Bone marrow (tissue), 2 donors: ENCODE results near the gene PTN.
"Not testable (repeated sequence)": the region's sequence is repeated elsewhere in the genome, so short reads cannot be mapped to it uniquely, and the experiment has no call there.

Experiments used
- DNase-seq, 2 donors: peaks; one replicate each; lab custom pipeline; 2025; lab: John Stamatoyannopoulos, UW

The PTN gene

DNA sequence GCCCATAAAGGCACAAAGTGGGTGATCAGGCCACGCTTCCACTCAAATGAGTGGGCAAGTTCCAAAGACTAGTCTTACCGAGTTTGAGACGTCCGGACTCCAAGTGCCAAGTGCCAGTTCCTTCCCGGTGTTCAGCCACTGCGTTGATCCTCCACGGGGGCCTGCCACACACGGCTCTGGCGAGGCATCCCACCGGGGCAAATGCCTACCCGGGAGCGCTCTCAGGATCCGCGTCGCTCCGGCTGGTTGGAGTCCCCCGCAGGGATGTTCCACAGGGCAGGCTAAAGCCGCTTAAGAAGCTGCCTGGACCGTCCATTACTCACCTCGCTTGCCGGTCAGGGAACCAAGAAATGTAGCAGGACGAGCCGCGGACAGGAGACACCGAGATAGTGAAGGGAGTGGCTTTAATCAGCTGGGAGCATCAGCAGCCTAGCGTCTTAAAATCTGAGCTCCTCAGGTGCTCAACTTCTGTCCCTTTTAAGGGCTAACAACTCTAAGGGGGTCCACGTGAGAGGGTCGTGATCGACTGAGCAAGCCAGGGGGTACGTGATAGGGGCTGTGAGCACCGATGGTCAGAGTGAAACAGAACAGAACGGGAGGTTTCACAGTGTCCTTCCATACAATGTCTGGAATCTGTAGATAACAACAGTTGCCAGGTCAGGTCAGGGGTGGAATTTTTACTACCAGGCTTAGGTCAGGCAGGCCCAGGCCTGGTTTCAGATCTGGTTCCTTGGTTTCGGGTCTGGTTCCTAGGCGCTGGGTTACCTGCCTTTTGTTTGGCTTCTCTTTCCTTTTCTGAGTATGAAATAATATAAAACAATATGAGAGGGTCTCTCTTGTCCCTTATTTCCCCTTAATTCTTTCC is 75.3 kb downstream of the PTN start:
- not testable (repeated sequence) for DNase-seq

DNA sequence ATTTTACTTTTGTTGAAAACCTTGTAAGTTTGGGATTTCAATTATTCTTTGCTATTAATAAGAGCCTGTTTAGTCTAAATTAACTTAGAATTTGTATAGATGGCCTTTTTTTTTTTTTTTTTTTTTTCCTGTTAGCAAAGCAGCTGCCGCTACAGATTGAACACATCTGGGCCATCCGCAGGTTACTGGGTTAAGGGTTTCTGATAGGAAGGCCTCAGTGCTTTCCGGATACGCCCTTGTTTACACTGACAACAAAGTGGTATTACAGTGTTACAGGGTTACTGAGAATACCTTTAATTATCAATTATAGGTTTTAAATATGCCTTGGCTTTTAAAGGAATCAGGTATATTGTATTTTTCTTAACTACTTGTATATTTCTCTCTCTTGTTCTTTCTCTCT is 76.8 kb downstream of the PTN start:
- no peak for DNase-seq

DNA sequence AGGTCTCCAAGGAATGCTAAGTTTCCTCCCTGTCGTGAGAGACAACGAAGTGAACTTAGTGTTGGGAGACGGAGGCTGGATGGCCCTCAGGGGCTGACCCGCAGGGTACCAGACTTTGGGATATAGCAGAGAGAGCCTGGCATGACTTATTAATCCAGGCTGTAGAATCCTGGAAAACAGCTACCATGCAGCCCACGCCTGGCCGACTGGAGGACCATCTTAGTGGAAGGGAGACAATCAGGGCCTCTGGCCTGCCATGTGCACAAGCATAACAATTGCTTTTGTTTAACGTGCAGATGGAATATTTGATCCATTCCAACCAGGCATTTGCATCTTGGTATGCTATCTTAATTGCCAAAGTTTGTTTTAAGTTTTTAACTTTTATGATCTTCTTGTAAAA is 78.1 kb downstream of the PTN start:
- DNase-seq = not testable (repeated sequence)

DNA sequence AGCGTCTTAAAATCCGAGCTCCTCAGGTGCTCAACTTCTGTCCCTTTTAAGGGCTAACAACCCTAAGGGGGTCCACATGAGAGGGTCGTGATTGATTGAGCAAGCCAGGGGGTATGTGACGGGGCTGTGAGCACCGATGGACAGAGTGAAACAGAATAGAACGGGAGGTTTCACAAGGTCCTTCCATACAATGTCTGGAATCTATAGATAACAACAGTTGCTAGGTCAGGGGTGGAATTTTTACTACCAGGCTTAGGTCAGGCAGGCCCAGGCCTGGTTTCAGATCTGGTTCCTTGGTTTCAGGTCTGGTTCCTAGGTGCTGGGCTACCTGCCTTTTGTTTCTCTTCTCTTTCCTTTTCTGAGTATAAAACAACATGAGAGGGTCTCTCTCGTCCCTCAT is 80.9 kb downstream of the PTN start:
- DNase-seq = no peak

DNA sequence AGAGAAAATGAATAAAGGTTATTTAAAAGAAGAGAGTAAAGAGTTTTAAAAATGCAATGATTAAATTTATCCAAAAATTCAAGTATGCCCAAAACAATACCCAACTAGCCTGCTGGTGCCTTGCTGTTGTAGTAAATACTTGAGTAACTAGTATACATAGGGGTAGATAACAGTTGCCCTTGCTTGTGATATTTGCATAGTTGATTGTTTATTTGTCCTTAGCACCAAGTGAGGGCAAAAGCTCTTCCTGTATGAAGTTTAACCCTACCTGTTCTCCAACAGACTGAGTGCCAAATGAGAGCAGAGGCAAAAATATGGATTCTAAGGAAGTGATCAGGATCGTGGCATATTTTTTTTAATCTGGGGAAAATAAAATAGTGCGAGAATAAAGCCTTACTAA is 85.0 kb downstream of the PTN start:
- no peak for DNase-seq

DNA sequence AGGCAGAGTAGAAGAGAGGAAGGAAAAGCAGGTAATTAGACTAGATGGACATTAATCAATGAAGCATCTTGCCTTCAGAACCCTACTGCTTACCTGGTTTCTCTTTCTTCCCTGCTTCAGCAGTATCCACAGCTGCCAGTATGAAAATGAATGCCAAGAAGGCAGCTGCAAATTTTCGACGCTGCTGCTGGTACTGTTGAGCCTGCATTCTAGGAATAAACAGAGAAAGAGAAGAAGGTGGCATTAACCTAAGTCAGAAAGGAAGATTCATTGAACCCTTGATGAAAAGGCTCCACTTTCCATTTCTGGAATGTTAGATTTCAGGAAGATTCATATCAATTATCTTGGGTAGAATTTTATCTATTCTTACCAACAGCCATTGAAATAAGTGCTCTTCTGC is 88.8 kb downstream of the PTN start:
- DNase-seq = no peak

DNA sequence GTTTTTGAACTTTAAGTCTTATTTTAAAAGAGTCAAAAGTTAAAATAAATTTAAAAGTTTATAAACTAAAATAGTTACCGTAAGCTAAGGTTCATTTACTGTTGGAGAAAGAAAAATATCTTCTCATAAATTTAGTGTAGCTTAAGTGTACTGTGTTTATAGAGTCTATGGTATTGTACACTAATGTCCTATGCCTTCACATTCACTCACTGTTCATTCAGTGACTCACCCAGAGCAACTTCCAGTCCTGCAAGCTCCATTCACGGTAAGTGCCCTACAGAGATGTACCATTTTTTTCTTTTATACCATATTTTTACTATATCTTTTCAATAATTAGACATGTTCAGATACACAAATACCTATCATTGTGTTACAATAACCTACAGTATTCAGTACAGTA is 97.6 kb downstream of the PTN start:
- DNase-seq = no peak

DNA sequence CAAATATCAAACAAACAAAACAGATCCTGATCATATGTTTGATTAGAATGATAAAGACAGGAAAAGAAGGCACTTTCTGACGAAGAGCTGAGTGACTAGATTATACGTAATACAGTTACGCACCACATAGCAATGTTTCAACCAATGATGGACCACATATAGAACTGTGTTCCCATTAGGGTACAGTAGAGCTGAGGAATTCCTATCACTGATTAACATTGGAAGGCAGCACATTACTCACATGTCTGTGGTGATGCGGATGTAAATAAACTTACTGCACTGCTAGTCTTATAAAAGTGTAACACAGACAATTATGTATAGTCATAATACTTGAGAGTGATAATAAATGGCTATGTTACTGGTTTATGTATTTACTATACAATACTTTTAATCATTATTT is 98.3 kb downstream of the PTN start:
- no peak for DNase-seq

DNA sequence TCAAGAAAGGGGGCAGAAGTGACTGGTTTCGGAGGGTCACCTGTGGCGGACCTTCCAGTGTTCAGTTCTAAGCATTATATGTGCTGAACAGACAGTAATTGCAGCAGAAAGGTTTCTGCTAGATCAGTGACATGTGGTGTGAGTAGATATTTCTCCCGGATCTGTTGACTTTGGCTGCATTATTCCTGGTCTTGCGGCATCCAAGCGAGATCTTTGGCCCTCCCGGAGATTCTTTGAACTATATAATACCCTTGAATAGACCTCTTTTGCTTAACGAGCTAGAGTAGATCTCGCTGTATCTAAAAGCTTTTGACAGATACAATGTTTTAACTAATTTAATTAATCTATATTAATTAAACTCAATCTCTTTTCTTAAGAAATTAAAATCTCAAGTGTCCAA is 99.8 kb downstream of the PTN start:
- DNase-seq = no peak

DNA sequence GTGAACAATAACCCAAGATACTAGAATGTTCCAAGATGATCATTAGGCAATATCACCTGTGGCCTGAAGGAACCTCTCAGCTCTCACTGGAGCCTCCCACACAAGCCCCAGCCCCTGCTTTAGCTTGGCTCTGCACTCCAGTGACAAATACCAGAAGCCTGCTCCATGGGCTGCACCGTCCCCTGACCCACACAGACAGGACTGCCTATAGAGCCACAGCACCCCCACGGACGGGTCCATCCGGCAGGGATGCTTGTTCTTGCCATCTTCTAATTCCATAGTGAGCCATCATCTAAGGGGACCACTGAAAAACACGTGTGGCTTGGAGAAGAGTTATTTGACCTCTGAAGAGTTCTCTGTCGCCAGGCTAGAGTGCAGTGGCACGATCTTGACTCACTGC is 100.9 kb downstream of the PTN start:
- DNase-seq = no peak

DNA sequence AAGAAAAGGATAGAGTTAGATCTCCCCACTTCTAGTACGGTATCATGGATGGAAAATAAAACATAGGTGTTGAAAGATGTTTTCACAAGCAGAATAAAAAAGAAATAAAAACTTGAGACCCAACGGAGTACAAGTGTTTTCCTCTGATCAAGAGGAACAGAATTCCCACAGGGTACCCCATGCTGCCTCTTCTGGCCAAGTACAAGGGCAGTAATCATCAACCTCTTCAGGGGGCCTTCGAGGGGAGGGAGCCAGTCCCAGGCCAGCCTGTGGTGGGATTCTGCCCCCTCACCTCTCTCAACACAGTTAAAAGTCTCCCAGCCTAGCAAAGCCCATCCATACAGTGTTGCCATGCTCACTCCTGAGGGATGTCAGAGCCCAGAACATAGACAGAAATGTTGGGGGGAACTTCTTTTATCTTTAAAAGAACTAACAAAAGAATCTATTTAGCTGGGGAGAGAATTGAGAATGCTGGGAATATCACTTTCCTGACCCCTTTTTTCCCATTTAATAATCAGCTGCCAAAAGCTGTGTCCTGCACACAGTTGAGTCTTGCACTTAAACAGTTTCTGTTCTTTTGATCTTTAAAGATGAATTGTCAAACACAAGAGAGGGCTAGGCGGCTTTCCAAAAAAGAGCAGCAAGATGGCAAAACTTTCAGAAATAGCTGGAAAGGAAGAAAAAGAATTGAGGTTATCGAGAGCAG is 101.7 kb downstream of the PTN start:
- DNase-seq = no peak

DNA sequence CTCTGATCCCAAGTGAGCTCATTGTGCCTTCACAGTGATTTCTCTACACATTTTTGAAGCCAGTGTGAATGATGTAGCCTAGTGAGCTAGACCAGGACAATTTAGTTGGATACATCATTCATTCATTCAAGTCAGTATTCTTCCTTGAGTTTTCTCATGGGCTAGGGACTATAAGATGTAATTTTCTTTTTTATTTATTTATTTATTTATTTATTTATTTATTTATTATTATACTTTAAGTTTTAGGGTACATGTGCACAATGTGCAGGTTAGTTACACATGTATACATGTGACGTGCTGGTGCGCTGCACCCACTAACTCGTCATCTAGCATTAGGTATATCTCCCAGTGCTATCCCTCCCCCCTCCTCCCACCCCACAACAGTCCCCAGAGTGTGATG is 104.3 kb downstream of the PTN start:
- DNase-seq = not testable (repeated sequence)

DNA sequence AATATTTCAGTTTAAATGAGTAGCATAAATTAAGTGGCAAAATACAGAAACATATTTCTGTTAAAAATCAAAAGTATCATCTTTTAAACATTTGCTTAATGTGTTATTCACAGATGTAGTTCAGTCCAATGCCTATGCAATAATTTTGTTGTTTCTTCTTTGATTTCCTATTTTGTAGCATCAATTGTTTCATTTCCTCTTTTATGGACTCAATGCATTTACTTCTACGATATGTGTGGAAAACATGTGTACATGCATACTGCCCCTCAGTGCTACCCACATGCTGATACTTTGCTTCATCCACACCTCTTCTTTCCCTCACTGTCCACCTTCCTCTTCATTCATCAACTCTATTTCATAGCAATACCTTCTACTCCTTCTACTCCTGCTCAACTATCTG is 108.1 kb downstream of the PTN start:
- DNase-seq = no peak

DNA sequence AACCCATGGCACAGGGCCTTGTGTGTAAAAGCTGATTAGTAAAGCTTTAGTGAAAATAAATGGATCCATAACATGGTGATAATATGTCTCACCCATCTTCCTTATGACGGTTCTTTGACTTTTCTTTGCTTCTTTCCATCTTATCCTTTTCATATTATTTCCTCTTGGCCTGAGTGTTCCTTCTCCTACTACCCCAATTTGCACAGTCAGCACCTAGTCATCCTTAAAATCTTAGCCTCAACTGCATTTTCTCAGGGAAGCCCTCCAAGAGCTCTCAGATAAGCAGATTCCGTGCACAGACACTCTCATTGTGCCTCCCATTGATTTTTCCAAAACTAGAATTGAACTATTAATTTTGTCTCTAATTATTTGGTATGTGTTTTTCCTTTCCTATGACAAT is 112.4 kb downstream of the PTN start:
- DNase-seq = no peak

DNA sequence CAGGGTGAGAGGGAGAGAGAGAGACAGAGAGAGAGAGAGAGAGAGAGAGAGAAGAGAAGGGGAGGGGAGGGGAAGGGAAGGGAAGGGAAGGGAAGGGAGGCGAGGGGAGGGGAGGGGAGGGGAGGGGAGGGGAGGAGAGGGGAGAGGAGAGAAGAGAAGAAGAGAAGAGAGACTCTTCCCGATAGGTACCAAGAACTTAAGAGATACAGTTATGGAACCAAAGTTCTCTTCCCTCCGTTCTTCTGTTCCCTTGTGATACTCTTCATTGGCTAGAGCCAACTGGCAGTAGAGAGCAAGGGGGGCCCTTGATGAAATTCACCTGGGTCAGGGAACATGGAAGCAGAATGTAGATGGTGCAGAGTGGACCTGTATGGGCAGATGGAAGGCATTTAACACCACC is 122.1 kb downstream of the PTN start:
- DNase-seq = no peak

DNA sequence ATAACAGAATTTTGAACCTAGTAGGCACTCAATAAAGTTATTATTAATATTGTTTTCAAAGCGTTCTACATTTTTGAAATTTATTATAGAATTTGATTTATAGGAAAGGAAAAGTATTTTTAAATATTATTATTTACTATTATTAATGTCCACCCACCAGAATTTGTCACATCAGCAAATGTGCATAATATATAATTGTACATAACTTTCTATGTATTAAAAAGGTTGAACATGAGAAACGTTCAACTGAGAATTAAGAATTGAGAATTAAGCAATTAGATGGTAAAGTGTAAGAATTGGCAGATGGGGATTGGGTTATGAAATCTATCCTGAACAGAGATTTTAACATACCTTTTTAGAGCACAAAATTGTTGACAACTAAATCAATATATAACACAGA is 129.8 kb downstream of the PTN start:
- no peak for DNase-seq

DNA sequence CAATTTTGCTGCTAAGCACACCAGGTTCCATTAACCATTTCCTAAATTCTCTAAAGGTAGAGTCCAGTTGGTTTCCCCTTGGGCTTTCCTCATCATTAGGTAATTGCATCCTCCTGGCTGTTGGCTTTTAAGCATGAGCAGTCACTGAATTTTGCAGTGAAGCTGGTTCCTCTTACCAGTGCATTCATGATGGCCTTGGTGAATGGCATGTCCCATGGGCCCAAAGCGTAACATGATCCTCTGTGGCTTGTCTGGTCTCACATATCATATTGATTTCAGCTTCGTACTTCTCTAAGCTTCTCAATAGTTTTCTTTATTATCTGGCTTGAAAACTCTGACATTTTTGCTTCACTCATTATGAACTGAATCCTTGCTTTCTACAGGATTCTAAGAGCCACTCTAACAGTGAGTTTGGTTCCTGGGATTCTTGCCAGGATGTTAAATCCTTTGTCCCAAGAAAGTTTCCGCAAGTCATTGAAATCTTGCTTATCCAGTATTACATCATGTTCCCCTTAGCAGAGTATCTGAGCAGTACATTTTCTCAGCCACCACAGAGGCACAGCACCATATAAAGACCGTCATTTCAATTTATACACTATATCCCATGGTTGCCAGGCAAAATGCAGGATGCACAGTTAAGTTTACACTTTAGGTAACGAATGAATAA is 134.2 kb downstream of the PTN start:
- no peak for DNase-seq

DNA sequence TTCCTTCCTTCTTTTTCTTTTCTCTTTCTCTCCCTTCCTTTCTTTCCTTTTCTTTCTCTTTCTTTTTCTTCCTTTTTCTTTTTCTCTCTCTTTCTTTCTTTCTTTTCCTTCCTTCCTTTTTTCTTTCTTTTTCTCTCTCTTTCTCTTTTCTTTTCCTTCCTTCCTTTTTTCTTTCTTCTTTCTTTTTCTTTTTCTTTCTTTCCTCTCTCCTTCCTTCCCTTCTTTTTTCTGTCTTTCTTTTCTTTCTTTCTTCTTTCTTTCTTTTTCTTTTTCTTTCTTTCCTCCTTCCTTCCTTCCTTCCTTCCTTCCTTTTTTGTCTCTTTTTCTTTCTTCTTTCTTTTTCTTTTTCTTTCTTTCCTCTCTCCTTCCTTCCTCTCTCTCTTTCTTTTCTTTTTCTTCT is 136.8 kb downstream of the PTN start:
- no peak for DNase-seq

DNA sequence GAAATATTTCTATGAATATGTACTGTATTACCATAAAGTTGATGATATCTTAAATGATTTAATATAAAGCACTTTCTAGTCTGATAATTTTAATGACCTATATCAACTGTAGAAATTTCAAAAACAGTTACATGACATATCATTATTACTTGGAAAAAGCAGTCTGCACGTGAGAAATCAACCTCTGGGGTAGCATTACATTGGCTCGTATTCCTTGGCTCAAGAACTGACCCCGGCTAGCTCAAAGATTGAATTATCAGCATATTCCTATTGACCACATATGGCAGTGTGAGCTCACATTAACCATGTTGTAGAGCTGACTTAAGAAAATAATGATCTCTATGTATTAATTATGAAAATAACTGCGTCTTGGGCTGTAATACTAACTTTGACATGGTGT is 139.3 kb downstream of the PTN start:
- DNase-seq = no peak

DNA sequence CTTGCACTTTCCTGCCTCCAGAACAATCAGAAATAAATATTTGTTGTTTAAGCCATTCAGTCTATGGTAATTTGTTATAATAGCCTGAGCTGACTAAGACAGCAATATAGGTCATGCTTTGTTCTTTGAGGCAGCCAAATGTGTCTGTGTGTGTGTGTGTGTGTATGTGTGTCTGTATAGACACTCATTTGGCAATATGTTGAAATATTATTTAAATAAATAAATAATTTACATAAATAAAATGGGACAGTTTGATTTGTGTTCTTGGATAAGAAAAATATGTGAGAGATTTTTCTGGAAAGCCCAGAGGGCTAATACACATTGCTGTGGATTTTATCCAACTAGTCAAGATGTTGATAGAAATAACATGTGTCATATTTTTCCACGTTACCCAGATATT is 140.2 kb downstream of the PTN start:
- DNase-seq = no peak

DNA sequence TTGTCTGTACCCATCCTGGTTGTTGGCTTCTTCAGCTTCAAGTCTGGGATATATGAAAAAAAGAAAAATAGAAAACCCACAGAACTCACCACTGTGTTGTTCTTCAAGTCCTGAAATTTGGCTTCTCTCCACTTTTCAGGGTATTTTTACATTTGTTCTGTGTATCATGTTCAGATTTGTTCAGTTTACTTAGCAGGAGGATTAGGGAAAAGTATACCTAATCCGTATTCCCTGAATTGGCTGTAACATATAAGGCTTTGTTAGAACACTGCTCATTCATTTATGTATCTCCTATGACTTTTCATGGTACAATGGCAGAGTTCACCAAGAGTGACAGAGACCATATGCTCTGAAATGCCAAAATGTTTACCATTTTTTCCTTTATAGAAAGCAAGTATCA is 146.9 kb downstream of the PTN start:
- no peak for DNase-seq

DNA sequence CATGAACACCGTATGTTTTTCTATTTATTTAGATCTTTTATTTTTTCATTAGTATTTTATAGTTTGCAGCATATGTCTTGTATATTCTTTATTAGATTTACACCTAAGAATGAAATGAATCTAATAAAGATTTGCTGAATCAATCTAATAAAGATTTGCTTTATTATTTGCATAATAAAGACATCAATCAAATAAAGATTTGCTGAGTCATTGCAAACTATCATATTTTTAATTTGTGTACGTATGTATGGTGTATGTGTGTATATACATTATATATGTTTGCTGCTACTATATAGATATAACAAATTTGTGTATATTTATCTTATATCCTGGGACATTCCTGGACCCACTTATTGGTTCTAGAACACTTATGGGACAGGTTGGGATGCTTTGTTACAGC is 147.5 kb downstream of the PTN start:
- no peak for DNase-seq

DNA sequence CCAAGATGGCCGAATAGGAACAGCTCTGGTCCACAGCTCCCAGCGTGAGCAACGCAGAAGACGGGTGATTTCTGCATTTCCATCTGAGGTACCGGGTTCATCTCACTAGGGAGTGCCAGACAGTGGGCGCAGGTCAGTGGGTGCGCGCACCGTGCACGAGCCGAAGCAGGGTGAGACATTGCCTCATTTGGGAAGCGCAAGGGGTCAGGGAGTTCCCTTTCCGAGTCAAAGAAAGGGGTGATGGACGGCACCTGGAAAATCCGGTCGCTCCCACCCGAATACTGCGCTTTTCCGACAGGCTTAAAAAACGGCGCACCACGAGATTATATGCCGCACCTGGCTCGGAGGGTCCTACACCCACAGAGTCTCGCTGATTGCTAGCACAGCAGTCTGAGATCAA is 161.9 kb downstream of the PTN start:
- not testable (repeated sequence) for DNase-seq
